ENCODE results near the gene SORCS2.
A peak's percentile ranks its signal among the peaks of the same experiment; 100 is the strongest.

DNA sequence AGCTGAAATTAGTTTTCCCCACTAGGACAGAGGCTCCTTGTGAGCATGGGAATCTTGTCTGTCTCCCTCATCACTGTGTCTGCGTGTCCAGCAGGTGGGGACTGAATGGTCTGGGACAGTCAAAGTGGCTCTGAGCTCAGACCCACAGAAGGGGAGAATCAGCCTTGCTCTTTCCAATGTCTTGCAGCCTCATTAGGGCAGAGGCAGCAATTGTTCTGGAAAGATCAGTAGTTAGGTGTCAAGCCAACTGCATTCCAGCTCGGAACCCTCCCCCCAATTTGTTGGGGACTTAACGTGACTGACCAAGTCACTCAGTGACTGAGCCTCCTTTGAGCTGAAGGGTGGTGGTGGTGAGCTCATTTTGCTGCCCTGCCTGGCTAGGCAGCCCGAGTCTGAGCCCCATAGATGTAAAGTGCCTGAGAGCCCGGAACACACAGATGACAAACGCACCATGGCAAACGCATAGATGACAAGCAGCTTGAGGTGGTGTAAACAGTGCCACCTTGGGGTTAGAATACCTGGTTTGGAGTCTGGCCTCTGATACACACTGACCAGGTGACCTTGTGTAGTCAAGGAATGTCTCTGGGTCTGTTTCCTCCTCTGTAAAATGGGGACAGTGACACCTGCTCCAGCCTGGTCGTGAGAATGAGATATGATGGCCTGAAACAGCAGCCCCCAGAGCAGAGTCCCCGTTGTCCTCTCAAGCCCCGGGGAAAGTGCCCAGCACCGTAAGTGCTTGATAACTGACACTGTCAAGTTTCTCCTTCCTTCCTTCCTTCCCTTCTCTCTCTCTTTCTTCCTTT, 2.7 kb upstream of the SORCS2 start:
- TF ChIP-seq EZH2phosphoT487 (IDR thresholded peaks at IDR 0.05) = no peak
- peak; percentile 8 for TF ChIP-seq CTCF (IDR thresholded peaks at IDR 0.05)
- TF ChIP-seq EZH2 (IDR thresholded peaks at IDR 0.05) = no peak

Measured in neural progenitor cell (in vitro differentiated cells).